NCI-H2081 (cell line): ENCODE data around the gene ASB3.
"Not testable (repeated sequence)": the region's sequence is repeated elsewhere in the genome, so short reads cannot be mapped to it uniquely, and the experiment has no call there.

Experiments used
- DNase-seq, 2 experiments: peaks; one replicate each; lab custom pipeline; 2025; lab: John Stamatoyannopoulos, UW

ASB3 gene

DNA sequence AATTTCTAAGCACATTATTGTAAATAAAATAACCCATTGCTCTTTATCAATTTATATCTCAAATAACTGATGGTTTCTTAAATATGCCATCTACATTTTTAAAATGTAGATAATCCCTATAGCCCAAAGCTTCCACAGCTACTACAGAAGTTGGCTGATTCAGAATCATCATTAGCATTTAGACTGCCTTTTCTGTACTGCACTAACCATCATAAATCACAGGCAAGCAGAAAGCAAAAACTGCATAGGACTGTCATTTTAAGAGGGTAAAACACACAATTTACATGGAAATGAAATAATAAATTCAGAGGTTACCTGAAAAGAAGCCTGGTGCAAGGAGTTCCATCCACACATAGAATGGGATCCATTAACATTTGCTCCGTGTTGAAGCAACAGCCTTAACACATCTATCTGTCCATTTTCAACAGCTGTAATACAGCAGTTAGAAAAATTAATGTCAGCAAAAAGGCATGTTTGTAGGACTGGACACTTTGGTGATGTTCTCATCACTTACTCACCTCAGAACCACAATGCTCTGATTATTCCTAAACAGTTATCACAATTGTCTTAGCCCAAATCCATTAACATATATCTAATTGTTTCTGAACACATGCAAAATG is 57.5 kb downstream of the ASB3 start:
- DNase-seq, result no peak

DNA sequence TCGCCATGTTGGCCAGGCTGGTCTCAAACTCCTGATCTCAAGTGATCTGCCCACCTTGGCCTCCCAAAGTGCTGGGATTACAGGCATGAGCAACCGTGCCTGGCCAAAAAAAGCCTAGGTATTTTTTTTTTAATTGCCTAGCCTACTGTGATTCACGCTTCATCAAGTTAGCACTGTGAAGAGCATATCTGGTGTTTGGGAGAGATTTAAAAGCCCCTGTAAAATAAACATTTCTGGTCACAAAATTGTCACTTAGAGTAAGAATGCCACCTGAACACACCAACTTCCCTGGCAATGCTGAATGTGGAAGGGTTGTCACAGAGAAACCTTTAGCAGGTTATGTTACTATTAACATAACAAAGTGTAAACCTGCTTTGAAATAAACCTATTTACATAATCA is 58.8 kb downstream of the ASB3 start:
- DNase-seq, result peak in 1 of 2 experiments; percentile 67

DNA sequence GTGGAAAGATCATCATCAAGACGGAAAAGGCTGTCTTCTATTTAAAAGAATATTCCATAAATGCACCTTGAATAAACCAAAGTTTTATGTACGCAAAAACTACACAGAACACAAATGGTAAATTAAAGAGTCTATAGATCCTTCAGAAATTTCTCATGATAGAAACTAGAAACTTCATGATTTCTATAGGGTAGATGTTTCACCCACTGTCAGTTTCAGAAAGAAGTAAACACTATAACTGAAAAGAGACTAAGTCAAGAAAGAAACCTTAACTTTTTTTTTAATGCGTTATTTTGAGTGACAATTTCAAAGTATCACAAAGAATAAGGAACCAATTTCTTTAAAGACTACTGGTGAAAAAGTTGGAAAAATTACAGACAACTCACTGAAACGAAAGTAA is 61.1 kb downstream of the ASB3 start:
- DNase-seq, result no peak

DNA sequence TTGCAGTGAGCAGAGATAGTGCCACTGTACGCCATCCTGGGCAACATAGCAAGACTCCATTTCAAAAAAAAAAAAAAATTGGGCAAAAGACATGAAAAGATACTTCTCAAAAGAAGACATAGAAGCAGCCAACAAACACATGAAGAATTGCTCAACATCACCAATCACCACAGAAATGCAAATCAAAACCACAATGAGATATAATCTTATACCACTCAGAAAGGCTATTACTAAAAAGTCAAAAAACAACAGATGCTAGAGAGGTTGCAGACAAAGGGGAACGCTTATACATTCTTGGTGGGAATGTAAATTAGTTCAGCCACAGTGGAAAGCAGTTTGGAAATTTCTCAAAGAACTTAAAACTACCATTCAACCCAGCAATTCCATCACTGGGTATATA is 62.2 kb downstream of the ASB3 start:
- DNase-seq, result no peak

DNA sequence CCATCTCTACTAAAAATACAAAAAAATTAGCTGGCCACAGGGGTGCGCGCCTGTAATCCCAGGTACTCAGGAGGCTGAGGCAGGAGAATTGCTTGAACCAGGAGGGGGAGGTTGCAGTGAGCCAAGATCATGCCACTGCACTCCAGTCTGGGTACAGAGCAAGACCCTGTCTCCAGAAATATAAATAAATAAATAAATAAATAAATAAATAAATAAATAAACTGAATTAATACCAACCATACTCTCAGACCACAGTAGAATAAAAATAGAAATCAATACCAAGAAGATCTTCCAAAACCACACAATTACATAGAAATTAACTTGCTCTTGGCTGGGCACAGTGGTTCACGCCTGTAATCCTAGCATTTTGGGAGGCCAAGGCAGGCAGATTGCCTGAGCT is 65.8 kb downstream of the ASB3 start:
- not testable (repeated sequence) for DNase-seq

DNA sequence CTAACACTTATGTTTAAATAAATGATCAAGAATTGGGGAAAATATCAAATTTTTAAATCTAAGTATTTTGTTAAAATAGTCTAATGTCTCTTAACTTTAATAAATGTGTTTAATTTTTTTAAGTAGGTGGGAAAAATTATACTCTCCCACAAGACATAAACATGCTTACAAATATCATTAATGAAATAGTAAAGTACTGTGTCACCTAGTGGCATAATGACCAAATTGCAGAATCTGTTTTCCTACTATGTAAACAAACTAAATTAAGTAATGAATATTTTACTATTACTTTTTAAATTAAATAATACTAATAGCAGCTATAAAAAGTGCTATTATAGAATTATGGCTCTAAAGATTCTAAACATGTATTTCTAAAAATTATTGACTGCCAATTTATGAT is 71.2 kb downstream of the ASB3 start:
- DNase-seq, result no peak

DNA sequence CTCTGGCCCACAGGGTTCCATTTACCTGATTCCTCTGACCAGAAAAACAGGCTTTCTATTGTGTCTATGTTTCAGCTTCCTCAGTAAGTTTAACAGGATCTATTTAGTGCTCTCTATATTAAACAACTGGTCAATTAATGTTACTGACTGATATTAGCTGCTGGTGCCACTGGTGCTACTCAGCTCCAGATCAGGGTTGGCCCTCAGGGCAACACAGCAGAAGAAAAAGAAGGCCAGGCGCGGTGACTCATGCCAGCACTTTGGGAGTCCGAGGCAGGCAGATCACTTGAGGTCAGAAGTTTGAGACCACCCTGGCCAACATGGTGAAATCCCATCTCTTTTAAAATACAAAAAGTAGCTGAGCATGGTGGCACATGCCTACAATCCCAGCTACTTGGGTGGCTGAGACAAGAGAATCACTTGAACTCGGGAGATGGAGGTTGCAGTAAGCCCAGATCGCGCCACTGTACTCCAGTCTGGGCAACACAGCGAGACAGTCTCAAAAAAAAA is 75.4 kb downstream of the ASB3 start:
- no peak for DNase-seq

DNA sequence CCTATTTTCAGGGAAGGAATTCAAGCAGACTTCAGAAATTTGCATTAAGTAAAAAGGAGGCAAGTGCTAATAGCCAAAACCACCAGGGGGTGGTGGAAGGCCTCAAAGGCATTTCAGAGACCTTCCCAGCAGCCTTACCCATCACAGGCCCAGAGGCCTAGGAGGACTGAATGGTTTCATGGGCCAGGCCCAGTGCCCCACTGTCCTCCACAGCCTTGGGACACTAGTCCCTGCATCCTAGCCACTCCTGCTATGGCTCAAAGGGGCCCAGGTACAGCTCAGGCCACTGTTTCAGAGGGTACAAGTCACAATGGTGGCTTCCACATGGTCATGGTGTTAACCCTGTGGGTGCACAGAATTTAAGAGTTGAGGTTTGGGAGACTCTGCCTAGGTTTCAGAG is 77.8 kb downstream of the ASB3 start:
- DNase-seq, result no peak

DNA sequence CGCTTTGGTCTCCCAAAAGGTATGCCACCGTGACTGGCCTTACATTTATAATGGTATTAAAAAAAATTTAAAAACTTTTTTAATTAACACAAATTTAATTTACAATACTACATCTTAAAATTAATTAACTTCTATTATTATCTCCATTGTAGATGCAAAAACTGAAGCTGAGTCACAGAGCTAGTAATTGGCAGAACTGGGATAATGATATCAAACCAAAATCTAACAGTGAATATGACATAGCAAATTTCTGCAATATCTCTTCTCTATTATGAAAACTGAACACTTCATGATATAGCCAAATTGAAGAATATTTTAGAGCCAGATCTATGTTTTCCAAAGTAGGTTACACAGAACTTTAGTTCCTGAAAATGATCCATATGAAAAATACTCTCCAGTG is 85.5 kb downstream of the ASB3 start:
- DNase-seq, result no peak

DNA sequence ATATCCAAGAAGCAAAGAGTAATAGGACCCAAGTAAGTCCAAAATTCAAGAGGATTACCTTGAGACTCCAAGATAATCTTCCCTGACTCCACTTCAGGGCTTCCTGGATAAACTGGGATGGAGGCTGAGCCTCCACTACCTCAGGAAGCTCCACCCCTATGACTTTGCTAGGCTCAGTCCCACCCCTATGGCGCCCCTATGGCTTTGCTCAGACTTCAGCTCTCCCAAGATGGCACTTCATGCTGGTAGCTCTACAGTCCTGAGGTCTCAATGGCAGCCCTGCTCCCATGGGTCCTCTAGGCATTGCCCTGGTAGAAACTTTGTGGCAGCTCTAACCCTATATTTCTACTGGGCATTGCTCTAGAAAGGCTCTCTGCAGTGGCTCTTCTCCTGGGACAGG is 89.1 kb downstream of the ASB3 start:
- no peak for DNase-seq

DNA sequence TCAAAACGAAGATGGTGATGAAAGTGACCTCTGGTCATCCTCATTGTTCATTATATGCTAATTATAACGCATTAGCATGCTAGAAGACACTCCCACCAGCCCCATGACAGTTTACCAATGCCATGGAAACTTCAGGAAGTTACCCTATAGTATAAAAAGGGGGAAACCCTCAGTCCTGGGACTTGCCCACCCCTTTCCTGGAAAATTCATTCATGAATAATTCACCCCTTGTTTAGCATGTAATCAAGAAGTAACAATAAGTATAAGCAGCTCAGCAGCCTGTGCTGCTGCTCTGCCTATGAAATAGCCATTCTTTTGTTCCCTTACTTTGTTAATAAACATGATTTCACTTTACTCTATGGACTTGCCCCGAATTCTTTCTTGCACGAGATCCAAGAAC is 89.7 kb downstream of the ASB3 start:
- no peak for DNase-seq

DNA sequence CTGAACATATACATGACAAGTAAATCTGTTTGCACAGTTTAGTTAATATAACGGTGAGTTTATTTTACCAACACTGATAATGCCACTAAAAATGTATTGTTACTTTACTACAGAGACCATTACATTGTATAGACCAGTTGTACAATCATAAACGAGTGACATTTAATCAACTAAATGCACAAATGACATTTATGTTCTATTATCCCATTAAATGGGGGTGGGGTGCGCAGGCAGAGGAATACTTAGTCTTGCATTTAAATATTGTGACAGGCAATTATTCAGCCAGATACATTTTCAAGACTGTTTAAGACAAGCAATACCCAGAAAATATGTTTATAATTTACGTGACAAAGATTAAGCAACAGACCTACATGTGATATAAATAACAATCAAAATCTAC is 91.2 kb downstream of the ASB3 start:
- no peak for DNase-seq

DNA sequence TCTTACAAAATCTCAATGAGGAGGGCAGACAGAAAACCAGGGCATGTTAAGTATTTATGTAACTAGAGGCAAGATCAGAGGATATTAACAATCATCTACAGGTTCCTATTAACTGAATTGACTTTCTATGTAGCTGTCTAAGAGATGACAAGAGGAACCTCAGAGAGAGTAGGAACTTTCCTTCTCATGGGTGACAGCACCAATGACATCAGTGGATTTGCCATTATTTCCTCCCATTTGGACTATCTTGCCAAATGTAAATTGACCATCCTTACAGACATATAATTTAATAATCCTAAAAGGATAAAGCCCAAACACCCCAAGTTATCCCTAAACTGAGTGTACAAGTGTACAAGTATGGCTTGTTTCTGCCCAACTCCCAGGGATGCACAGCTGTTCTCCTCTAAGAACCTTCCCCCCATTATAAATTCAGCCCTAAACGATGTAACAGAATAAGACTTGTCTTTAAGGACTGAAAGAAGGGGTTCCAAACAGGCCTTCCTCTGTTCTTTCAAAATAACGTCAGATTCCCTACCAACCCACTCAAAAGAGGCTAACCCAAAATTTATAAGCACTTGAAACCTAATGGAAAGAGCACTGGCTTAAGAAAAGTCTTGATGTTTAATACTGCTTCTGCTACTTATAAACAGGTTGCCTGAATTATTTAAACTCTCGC is 92.5 kb downstream of the ASB3 start:
- no peak for DNase-seq

DNA sequence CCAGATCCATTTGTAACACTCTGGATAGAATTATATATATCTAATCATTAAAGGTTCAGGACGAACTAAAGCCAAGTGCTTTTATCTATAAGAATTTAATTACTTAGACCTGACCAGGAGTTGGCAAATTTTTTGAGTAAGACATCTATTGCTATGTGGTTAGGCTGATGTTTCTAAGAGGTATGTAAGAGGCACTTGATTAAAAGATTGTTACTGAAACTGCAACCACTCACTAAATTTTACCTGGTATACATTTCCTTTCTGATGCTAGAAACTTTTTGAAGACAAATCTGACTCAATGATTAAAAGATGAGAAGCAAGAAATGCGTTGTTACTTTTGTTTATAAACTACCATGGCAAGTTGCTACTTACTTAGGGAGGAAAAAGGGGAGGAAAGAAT is 95.9 kb downstream of the ASB3 start:
- DNase-seq, result no peak

DNA sequence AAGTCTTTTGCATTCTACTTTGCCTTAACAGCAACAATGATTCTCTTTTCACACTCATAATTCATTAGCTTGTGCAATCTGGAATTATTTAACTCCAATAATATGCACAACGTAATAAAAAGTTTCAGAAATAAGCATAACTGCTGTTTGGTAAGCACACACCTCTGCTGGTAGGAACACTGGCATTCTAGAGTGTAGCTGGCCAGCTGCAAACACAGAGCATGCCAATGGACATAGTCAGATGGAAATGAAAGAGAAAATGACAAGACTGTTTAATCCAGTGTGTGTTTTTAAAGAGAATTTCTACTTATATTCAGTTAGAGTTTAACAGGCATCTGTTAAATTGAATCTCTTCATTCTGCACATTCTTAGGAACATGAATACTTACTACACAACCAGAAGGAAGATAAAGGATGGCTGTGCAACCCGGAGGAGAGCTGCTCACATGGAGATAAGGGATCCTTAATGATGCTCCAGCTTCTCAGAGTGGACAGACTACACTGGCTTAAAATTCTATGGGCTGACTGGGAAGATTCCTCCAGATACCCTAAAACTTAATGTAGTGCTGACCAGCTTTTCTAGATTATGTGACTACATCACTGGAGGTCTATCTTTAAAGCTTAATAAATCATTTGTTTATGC is 113.8 kb downstream of the ASB3 start:
- no peak for DNase-seq

DNA sequence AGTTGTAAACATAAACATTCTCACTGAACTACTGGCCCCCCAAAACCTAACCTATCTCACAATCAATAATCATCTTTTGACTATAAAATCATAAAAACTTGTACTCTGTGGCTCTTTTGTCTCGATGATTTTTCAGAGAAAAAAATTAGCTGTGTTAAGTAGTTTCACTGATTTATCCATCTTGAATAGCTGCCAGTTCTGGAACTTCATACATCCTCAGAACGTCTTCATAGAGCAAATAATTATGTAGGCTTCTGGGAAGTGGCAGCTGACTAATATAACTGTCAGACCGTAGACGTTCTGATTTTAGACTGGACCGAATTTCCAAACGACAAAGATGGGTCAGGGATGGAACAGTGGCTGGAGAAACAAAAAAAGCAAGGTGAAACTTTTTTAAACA is 116.4 kb downstream of the ASB3 start:
- no peak for DNase-seq

DNA sequence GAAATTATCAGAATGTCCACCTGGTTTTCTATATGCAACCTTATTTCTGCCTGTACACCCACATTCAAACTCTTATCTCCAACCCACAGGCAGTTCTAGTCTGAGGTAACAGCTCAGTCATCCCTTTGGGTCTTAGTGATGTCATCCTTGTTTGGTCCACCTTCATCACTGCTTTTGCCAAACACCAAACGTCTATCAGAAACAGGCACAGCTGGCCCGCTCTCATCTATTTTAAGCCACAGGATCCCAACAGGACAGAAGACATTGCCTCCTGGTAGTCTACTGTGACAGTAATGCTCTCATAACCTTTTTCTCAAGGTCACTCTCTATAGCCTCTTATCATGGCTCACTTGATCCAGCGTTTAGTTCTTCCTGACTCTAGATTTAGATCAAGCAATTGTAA is 118.1 kb downstream of the ASB3 start:
- DNase-seq, result no peak

DNA sequence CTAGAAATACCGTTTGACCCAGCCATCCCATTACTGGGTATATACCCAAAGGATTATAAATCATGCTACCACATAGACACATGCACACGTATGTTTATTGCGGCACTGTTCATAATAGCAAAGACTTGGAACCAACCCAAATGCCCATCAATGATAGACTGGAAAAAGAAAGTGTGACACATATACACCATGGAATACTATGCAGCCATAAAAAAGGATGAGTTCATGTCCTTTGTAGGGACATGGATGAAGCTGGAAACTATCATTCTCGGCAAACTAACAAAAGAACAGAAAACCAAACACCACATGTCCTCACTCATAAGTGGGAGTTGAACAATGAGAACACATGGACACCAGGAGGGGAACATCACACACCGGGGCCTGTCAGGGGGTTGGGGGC is 119.6 kb downstream of the ASB3 start:
- DNase-seq, result not testable (repeated sequence)

DNA sequence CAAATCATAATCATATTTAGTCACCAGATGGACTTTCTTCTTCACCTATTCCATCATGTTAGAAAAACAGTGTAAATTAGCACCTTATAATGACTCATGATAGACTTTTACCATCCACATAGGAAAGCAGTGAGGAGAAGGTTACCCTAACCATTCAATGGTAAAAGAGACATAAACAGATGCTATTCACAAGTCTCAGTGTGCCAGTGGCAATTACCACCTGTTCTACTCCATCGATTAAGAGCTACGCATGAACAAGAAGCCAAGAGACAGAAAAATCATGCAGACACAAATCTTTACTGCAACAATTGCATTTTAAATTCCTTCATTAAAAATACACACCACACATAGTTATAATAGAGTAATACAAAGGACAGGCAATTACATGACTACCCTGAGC is 125.9 kb downstream of the ASB3 start:
- DNase-seq, result no peak

DNA sequence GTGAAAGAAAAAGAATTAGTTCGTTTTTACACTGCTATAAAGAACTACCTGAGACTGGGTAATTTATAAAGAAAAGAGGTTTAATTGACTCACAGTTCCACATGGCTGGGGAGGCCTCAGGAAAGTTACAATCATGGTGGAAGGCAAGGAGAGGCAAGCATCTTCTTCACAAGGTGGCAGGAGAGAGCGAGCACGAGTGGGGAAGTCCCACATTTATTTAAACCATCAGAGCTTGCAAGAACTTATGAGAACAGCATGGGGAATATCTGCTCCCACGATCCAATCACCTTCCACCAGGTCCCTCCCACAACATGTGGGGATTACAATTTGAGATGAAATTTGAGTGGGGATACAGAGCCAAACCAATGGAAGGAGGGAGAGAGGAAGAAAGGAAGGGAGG is 128.3 kb downstream of the ASB3 start:
- not testable (repeated sequence) for DNase-seq

DNA sequence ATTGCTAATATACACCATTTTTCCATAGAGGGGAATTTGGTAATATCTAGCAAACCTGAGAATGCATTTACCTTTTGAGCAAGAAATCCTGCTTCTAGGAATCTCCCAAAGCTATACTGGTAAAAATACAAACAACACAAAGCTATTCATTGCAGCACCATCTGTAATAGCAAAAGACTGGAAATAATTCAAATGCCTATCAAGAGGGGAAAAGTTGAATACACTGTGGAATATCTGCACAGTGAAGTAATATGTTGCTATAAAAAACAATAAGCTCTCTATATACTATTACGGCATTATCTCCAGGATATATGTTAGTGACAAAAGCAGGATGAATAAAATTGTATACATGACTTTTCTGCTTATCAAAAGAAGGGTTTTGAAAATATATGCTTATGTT is 131.5 kb downstream of the ASB3 start:
- no peak for DNase-seq

DNA sequence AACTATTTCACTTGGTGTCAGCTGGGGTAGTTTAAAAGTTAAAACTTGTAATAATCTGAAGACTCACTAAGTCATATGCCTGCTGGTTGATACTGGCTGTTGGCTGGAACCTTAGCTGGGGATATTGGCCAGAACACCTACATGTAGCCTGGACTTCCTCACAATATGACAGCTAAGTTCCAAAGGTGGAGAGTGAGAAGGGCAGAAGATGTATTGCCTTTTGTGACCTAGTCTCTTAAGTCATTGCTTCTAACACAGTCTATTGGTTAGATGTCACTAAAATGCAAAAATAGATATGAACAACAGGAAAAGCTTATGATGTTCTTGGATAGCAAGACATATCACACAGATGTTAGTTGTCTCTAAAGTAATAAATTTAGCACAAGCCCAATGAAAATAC is 132.4 kb downstream of the ASB3 start:
- DNase-seq, result no peak

DNA sequence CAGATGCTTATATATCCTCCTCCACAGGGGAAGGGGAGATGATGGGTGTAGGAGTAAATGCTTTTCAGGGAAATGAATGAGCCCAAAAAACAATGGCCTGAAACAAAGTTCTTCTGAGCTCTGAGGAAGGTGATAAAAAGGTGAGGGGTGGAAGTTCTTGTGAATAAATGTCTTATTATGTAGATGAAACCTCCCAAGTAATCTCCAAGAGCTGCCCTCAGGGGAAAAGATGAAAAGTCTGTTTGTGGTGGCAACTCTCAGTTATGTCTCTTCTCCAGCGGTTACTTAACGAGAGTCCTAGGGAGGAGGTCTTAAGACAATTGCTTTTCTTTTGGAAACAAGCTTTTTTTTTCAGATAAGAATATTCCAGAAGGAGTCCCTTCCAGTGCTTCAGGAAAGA is 134.6 kb downstream of the ASB3 start:
- DNase-seq, result no peak

DNA sequence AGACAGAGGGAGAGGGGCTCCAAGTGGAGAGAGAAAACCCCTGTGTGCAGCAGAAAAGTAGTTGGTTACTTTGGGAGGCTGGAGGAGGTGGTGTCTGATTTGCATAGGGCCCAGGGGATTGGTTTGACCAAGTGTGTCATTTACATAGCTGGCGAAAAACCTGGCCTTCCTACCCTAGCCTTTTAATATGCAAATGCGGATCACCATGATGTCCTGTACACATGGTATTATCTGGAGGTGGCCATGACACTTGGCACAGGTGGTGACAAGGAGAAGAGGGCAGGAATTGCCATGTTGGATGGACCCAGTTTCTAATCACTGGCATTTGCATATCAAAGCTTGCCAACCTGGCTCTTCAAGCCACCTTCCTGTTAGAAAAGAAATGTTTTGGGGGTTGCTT is 140.0 kb downstream of the ASB3 start:
- DNase-seq, result no peak
